Hepatocyte (in vitro differentiated cells): ENCODE results near the gene LMAN2.

ENCODE experiments used
- CTCF ChIP-seq: fragments of 200-600 bp; sonication (generic); IDR thresholded peaks from 2 replicates; pipeline ENCODE4 v1.5.1; 2016; ENCODE audit warnings: antibody characterized with exemption, mild to moderate bottlenecking; ENCODE audit not compliant: poor library complexity
- EZH2 ChIP-seq: fragments of 200-600 bp; sonication (generic); IDR thresholded peaks from 2 replicates; pipeline ENCODE4 v1.6.1; 2016; ENCODE audit warnings: antibody characterized with exemption, mild to moderate bottlenecking, borderline replicate concordance
- EZH2phosphoT487 ChIP-seq: fragments of 200-600 bp; sonication (generic); IDR thresholded peaks from one replicate; pipeline ENCODE4 v1.6.1; 2018; ENCODE audit warnings: antibody characterized with exemption, mild to moderate bottlenecking, low read depth, moderate library complexity; ENCODE audit not compliant: unreplicated experiment, severe bottlenecking

GRCh38 chr5:177309351-177310191, 41.9 kb downstream of the LMAN2 start:
- TF ChIP-seq CTCF (peak; percentile 73), EZH2 (no peak), EZH2phosphoT487 (no peak)
